Fibroblast of upper back skin (primary cell): ENCODE measurements around the gene JAKMIP3.

Experiments
- DNase-seq: peaks from one replicate; pipeline ENCODE4 v3.0.0-alpha.2; 2013

The JAKMIP3 gene

GRCh38 chr10:132065491-132066105 lies at the start of gene JAKMIP3:
Gene JAKMIP3 (plus strand): TSS chr10:132065946. CDS start chr10:132104809, 38,863 bp downstream.
- DNase-seq = peak; percentile 92

- DNase-seq = no peak
Observed at GRCh38 chr10:132016514-132016913, 49.2 kb upstream of the JAKMIP3 start.

GRCh38 chr10:132018446-132018845 lies 47.3 kb upstream of the JAKMIP3 start:
- no peak for DNase-seq

- DNase-seq = no peak
Observed at GRCh38 chr10:132019366-132019765, 46.4 kb upstream of the JAKMIP3 start.

GRCh38 chr10:132020456-132020855 lies 45.3 kb upstream of the JAKMIP3 start:
- DNase-seq = no peak

GRCh38 chr10:132021046-132021445 lies 44.7 kb upstream of the JAKMIP3 start:
- no peak for DNase-seq

- no peak for DNase-seq
Observed at GRCh38 chr10:132021504-132022143, 44.1 kb upstream of the JAKMIP3 start.

GRCh38 chr10:132022241-132022640 lies 43.5 kb upstream of the JAKMIP3 start:
- DNase-seq = no peak

GRCh38 chr10:132023092-132023811 lies 42.5 kb upstream of the JAKMIP3 start:
- DNase-seq = peak; percentile 57

- DNase-seq = peak; percentile 35
Observed at GRCh38 chr10:132027423-132027983, 38.2 kb upstream of the JAKMIP3 start.

- DNase-seq = no peak
Observed at GRCh38 chr10:132028706-132029105, 37.0 kb upstream of the JAKMIP3 start.

- no peak for DNase-seq
Observed at GRCh38 chr10:132030898-132031463, 34.8 kb upstream of the JAKMIP3 start.

- DNase-seq = no peak
Observed at GRCh38 chr10:132033632-132034031, 32.1 kb upstream of the JAKMIP3 start.

- no peak for DNase-seq
Observed at GRCh38 chr10:132035476-132035875, 30.3 kb upstream of the JAKMIP3 start.

- DNase-seq = peak; percentile 17
Observed at GRCh38 chr10:132036153-132036886, 29.4 kb upstream of the JAKMIP3 start.

- no peak for DNase-seq
Observed at GRCh38 chr10:132036887-132037675, 28.7 kb upstream of the JAKMIP3 start.

- no peak for DNase-seq
Observed at GRCh38 chr10:132037676-132037975, 28.1 kb upstream of the JAKMIP3 start.

- no peak for DNase-seq
Observed at GRCh38 chr10:132039371-132039770, 26.4 kb upstream of the JAKMIP3 start.

- DNase-seq = no peak
Observed at GRCh38 chr10:132040046-132040445, 25.7 kb upstream of the JAKMIP3 start.

GRCh38 chr10:132041340-132041739 lies 24.4 kb upstream of the JAKMIP3 start:
- DNase-seq = no peak

- DNase-seq = no peak
Observed at GRCh38 chr10:132043861-132044695, 21.7 kb upstream of the JAKMIP3 start.
